AG04450 (cell line): ENCODE measurements around the gene ZBTB22. TPM values are rescaled to one million over a fixed set of nuclear protein-coding genes. Genes with fewer than 3 reads are reported as not detected.
"Not testable (repeated sequence)": the region's sequence is repeated elsewhere in the genome, so short reads cannot be mapped to it uniquely, and the experiment has no call there.

Experiments used
- CTCF ChIA-PET: fragments of 300-600, 350-600 bp; formaldehyde crosslinking; extraction: SDS; loops from one replicate; lab custom pipeline; 2022; ENCODE audit warnings: antibody characterized with exemption, inconsistent platforms; lab: Charles Lee
- POLR2A ChIA-PET: fragments of 350-600 bp; formaldehyde crosslinking; extraction: SDS; loops from one replicate; lab custom pipeline; 2021; ENCODE audit warnings: antibody characterized with exemption, inconsistent platforms; lab: Yijun Ruan, JAX
- DNase-seq: peaks from one replicate; pipeline ENCODE4 v3.0.0-alpha.2; 2011; ENCODE audit warnings: low read depth, low spot score
- H3K27ac ChIP-seq: one replicate; pipeline ENCODE4 v1.5.1; 2012; ENCODE audit warnings: low read depth, low read length, control low read depth
- H3K27me3 ChIP-seq: one replicate; pipeline ENCODE4 v1.6.0; 2012; ENCODE audit warnings: low read length; ENCODE audit not compliant: control insufficient read depth, insufficient read depth
- H3K4me3 ChIP-seq: 2 replicates; pipeline ENCODE4 v1.5.1; 2011; ENCODE audit warnings: mild to moderate bottlenecking, low read depth, low read length, control low read depth
- H3K9me3 ChIP-seq: 2 replicates; pipeline ENCODE4 v1.5.1; 2012; ENCODE audit warnings: low read length; ENCODE audit not compliant: control insufficient read depth, insufficient read depth
- polyA plus RNA-seq: library from polyadenylated mRNA; depleted of rRNA; stranded (reverse); fragments of >200 nt; gene quantifications from 2 replicates; pipeline ENCODE4 v1.2.3, GENCODE V29; 2011
- TF ChIP-seq, protein P1 (sequence below): IDR thresholded peaks from 2 replicates; pipeline ENCODE4 v1.5.1; 2011; ENCODE audit warnings: low read depth, low read length, control low read depth, inconsistent platforms

The ZBTB22 gene
- polyA plus RNA-seq, 1 experiment = 8.4 TPM

DNA sequence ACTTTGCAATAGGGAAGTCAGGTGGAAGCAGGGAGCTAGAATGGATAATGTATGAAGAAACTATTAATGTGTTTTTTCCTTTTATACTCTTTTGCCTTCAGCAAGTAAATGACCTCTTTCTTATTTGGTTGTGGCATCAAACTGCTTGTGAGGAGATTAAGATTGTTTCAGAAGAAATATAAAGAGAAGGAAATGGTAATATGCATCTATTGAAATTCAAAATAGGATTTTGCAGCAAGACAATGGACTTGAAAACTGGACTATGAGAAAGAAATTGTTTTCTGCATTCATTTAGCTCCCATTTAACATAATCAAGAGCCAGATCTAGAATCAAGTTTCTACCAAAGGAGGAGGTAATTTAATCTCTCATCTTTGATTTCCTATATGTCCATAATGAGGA, 41.8 kb upstream of the ZBTB22 start:
- no peak for DNase-seq
- no peaks in the 10 kb centered on the region; the same call in 1 of the 2 replicates for H3K9me3 ChIP-seq
- peaks cover 13% of the 10 kb centered on the region for H3K27me3 ChIP-seq
- no peak overlapping the region for H3K27ac ChIP-seq
- H3K4me3 ChIP-seq = no peak overlapping the region
- TF ChIP-seq, protein P1, sequence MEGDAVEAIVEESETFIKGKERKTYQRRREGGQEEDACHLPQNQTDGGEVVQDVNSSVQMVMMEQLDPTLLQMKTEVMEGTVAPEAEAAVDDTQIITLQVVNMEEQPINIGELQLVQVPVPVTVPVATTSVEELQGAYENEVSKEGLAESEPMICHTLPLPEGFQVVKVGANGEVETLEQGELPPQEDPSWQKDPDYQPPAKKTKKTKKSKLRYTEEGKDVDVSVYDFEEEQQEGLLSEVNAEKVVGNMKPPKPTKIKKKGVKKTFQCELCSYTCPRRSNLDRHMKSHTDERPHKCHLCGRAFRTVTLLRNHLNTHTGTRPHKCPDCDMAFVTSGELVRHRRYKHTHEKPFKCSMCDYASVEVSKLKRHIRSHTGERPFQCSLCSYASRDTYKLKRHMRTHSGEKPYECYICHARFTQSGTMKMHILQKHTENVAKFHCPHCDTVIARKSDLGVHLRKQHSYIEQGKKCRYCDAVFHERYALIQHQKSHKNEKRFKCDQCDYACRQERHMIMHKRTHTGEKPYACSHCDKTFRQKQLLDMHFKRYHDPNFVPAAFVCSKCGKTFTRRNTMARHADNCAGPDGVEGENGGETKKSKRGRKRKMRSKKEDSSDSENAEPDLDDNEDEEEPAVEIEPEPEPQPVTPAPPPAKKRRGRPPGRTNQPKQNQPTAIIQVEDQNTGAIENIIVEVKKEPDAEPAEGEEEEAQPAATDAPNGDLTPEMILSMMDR = no peak
- POLR2A ChIA-PET = no interaction called here
- CTCF ChIA-PET = interaction anchor here (1.4 kb wide), 1 partner anchor 14 kb away, joined by 3 read pairs; no protein-coding TSS in a partner anchor

DNA sequence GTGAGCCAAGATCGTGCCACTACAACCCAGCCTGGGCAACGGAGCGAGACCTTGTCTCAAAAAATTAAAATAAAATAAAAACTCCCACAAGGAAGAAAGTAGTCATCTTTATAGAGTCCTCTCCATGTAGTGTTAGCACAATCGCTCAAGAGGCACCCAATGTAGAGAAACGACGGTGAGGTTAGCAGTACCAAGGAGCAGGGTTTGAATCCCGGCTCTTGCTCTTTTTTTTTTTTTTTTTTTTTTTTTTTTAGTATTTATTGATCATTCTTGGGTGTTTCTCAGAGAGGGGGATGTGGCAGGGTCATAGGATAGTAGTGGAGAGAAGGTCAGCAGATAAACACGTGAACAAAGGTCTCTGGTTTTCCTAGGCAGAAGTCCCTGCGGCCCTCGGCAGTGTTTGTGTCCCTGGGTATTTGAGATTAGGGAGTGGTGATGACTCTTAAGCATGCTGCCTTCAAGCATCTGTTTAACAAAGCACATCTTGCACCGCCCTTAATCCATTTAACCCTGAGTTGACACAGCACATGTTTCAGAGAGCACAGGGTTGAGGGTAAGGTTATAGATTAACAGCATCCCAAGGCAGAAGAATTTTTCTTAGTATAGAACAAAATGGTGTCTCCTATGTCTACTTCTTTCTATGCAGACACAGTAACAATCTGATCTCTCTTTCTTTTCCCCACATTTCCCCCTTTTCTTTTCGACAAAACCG, 39.8 kb upstream of the ZBTB22 start:
- H3K27ac ChIP-seq, DNase-seq, H3K4me3 ChIP-seq, H3K9me3 ChIP-seq, CTCF ChIA-PET, POLR2A ChIA-PET: not testable (repeated sequence)
- H3K27me3 ChIP-seq = peaks cover 17% of the 10 kb centered on the region

DNA sequence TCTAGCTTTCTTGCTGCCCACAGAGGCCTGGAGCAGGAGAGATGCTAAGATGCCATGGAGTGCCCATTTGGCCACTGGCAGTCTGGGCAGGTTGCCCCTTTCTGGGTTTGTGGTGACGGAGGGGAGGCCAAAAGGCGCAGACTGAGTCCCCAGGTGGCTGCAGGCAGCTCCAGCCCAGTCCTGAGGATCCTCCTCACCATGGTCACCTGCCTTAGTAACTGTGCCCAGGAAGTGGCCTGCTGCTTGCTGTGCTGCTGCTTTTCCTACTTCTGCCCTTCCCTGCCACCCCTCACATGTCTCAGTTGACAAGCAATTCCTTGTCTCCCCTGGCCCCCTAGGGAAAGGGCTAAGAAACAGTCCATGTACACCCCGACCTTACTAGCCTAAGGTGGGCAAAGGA, 38.8 kb upstream of the ZBTB22 start:
- Histone ChIP-seq H3K27me3 (peaks cover 17% of the 10 kb centered on the region), H3K4me3 (no peak overlapping the region), H3K27ac (no peak overlapping the region), H3K9me3 (no peaks in the 10 kb centered on the region; the same call in 1 of the 2 replicates)
- no peak for DNase-seq
- TF ChIP-seq, protein P1 = no peak
- CTCF ChIA-PET = no interaction called here
- POLR2A ChIA-PET = no interaction called here

DNA sequence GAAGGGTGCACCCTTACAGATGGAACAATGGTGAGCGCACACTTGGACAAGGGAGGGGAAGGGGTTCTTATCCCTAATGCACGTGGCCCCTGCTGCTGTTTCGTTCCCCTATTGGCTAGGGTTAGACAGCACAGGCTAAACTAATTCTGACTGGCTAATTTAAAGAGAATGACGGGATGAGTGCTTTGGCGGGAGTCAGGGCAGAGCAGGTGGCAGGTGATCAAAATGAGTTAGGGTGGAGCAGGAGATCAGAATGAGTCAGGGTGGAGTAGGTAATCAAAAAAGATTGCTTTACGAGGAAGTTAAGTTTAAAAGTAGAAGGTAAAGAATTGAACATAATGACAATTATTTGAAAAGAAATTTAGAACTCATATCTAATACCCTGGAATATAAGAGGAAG, 38.3 kb upstream of the ZBTB22 start:
- POLR2A ChIA-PET, CTCF ChIA-PET, DNase-seq, H3K4me3 ChIP-seq, H3K9me3 ChIP-seq, H3K27ac ChIP-seq: not testable (repeated sequence)
- H3K27me3 ChIP-seq = peaks cover 17% of the 10 kb centered on the region

DNA sequence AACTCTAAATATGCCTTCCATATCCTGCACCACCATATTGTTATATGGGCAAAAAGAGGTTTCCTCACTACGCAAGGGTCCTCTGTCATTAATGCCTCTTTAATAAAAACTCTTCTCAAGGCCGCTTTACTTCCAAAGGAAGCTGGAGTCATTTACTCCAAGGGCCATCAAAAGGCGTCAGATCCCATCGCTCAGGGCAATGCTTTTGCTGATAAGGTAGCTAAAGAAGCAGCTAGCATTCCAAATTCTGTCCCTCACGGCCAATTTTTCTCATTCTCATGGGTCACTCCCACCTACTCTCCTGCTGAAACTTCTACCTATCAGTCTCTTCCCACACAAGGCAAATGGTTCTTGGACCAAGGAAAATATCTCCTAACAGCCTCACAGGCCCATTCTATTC, 30.3 kb upstream of the ZBTB22 start:
- DNase-seq = no peak
- Histone ChIP-seq H3K27me3 (peaks cover 6% of the 10 kb centered on the region), H3K27ac (no peak overlapping the region), H3K4me3 (no peak overlapping the region), H3K9me3 (no peaks in the 10 kb centered on the region)
- POLR2A ChIA-PET = no interaction called here
- CTCF ChIA-PET = no interaction called here
- TF ChIP-seq, protein P1 = no peak

DNA sequence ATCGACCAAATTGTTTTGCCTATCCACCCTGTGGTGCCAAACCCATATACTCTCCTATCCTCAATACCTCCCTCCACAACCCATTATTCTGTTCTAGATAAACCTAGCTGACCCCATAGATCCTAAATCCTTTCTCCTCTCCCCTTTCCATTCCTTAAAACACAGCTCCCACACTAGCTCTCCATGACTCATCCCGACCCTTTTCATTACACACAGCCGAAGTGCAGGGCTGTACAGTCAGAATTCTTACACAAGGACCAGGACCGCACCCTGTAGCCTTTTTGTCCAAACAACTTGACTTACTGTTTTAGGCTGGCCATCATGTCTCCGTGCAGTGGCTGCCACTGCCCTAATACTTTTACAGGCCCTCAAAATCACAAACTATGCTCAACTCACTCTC, 29.4 kb upstream of the ZBTB22 start:
- H3K27me3 ChIP-seq, H3K27ac ChIP-seq, DNase-seq, H3K9me3 ChIP-seq, POLR2A ChIA-PET, H3K4me3 ChIP-seq: not testable (repeated sequence)
- CTCF ChIA-PET = interaction anchor here (0.5 kb wide), 1 partner anchor 222 kb away, joined by 3 read pairs; no protein-coding TSS in a partner anchor
